Stimulated activated CD4-positive, alpha-beta T cell treated with anti-CD3 and anti-CD28 coated beads, Interleukin-1b, Interleukin-23, amount 100 ng/mL, for 4 hours (primary cell): Measurements from ENCODE around the gene BRI3.

Experiments used
- DNase-seq, 2 donors: peaks; one replicate each; pipeline ENCODE4 v3.0.0-alpha.2; 2020; ENCODE audit warnings: low read depth in 2 of 2

The BRI3 gene

DNA sequence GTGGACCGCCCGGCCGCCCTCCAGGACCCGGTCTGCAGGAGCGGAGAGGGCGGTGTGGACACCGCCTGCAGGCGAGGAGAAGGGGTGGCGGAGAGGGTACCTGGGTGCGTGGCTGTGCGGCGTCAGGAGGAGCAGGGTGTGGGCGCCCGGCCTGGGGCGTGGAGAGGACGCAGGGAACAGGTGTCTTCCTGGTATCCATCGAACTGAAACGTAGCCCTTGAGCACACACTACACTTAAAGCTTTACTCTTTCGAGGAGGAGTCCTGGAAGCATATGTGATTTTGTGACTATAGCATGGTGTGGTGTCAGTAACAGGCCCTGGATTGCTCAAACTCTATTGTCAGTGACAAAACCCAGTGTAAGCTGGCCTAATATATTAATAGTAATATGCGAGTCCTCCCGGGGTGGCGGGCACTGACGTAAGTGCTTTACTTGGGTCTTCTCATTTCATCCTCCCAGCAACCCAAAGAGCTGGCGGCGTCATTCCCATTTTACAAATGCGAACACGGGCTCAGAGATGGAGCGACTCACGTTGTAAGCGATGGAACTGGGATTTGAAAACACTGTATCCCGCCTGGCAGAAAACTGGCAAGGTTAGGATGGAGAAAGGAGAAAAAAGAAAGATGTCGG, 28.9 kb upstream of the BRI3 start:
- no peak for DNase-seq

DNA sequence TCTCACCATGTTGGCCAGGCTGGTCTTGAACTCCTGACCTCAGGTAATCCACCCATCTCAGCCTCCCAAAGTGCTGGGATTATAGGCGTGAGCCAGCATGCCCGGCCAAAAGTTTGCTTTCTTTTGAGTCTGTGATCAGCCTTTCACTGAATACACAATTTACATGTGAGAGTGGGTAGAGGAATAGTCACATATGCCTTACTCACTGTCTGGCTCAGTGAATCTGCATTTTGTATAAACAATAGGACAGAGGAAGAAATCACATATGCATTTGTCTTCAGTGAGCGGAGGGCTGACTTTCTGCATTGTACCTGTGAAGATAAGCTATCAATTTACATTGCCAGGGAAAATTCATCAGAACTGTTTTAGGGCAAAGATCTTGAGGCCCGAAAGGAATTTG, 27.0 kb upstream of the BRI3 start:
- no peak for DNase-seq

DNA sequence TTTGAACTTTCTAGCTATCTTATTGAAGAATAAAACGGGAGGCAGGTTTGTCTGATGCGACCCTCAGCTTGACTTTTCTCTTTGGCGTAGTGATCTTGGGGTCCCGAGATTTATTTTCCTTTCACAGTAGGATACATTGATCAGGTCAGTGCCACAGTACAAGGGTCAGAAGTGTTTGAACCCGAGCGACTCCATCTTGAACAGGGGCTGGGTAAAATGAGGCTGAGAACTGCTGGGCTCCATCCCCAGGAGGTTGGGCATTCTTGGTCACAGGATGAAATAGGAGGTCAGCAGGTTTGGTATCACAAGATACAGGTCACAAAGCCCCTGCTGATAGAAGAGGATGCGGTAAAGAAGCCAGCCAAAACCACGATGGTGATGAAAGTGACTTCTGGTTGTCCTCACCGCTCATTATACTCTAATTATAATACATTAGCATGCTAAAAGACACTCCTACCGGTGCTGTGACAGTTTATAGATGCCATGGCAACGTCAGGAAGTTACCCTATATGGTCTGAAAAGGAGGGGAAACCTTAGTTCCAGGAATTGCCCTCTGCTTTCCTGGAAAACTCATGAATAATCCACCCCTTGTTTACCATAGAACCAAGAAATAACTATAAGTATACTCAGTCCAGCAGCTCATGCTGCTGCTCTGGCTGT, 26.4 kb upstream of the BRI3 start:
- peak in 1 of 2 donors; percentile 12 for DNase-seq

DNA sequence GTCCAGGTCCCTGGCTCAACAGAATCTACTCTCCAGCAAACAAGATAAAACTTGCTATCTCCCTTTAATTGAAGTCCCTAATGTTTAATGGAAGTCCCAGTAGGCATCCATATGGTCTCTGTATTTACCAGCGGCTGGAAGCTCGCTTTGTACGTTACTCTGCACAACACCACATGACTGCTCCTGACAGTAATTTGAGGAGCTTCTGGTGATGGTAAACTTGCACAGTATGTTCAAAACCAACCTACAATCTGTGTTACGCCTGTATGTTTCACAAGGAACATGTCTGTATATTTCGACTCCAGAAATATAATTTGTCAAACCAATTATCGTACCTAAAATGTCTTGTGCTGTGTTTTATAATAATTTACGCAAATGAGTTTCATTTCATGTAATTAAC, 25.1 kb upstream of the BRI3 start:
- DNase-seq = no peak

DNA sequence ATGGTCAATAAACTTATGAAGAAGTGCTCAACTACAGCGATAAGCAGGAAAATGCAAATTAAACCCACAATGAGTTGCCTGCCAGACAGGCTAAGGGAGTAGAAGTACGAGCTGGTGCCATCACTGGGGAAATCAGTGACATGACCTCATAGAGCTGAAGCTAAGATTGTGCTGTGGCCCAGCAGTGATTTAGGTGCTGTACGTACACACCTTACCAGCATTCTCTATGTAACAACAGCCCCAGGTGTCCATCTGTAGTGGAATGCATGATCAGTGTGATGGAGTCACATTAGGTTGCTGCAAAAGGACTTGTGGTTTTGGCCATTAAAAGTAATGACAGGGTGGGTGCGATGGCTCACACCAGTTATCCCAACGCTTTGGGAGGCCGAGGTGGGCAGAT, 23.8 kb upstream of the BRI3 start:
- no peak for DNase-seq

DNA sequence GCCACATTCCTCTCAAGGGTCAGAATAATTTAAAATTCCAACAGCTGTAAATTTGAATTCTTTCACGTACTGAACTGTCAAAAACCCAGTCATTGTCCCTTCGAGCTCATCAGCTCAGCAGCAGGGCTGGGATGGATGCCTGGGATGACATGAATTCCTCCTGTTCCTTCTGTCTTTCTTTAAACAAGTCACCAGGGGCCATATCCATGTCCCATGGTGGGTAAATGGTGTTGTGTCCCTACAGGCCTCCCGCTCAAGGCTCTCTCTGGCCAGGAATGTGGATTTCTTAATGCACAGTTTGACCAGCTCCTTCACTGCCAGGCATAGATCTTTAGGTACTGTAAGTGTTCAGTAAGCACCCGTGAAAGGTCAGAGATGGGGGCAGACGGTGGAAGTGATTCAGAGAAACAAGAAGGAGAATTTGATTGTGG, 15.6 kb upstream of the BRI3 start:
- no peak for DNase-seq

DNA sequence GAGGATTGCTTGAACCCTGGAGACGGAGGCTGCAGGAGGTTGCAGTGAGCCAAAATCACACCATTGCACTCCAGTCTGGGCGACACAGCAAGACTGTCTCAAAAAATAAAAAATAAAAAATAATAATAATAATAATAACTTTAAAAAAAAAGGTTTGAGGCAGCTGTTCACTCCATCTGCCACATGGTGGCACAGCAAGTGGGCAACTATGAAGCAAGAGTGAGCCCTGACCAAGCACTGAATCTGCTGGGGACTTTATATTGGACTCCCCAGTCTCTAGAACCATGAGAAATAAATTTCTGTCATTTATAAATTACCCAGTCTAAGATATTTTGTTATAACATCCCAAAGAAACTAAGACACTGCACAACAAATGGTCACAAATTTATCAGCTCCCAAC, 14.6 kb upstream of the BRI3 start:
- DNase-seq = no peak

DNA sequence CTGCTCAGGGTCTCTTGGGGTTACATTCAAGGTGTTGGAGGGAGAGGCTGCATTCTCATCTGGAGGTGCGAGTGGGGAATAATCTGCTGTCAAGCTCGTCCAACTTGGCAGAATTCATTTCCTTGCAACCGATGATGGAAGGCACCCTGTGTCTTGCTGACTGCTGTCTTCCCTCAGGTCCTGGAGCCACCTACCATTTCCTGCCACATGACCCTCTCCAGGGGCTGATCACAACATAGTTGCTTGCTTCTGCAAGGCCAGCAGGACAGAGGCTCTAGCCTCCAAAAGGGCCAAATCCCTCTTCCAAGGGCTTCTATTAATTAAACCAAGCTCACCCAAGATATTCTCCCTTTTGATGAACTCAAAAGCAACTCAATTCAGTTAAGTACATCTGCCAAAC, 14.2 kb upstream of the BRI3 start:
- no peak for DNase-seq

DNA sequence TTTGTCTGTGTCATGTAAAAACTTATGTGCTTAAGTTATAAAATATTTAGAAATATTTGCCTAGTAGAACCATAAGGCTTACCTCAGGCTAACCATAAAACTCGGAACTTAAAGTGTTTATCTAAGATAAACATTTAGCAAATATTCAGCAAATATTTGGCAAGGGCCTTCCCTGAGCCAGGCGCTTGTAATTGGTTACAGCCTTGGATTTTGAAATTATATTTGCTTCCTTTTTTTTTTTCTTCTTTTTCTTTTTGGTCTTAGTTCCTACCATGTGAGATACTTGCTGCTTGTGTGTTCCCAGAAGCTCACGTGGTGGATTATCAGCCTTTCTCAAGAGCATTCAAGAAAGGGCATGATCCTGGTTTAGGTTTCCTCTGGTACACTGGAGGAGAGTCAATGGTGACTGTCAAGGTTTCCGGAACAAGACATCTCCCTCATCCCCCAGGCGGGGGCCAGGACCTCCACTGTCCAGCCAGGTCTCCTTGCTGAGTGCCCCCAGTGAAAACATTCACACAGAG, 5.2 kb upstream of the BRI3 start:
- DNase-seq = no peak

DNA sequence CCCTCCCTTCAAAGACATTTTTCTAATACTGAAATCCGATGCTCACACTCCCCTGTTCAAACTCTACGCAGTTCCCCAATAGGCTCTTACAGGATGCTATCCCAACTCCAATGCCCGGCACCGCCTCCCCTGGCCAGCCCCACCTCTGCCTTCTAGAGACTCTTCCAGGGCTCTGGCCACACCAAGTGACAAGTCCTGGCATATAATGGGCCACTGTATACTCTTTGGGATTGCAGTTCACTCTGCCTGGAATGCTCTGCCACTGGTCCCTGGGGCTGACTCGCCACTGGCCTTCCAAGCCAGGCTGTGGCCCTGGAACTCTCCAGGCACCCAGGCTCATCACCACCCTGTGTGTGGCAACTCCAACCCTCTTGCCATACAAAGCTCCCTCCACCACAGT, 3.1 kb upstream of the BRI3 start:
- no peak for DNase-seq

DNA sequence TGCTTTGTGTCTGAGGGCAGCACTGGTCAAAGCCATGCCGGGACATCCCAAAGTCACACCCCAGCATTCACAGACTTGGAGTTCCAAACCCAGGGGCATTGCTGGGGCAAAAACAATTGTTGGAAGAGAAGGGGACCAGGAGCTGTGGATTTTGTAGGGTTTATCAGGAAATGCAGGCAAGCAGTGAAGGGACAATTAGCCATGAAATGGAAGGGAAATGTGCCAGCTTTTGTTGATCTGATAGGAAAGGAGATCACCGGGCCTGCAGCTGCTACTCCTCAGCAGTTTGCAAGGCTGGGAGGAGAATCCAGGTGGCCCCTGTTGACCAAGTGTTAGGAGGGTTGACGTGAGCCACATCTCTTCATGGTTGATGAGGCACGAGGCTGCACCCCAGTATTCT, 2.5 kb upstream of the BRI3 start:
- DNase-seq = no peak

DNA sequence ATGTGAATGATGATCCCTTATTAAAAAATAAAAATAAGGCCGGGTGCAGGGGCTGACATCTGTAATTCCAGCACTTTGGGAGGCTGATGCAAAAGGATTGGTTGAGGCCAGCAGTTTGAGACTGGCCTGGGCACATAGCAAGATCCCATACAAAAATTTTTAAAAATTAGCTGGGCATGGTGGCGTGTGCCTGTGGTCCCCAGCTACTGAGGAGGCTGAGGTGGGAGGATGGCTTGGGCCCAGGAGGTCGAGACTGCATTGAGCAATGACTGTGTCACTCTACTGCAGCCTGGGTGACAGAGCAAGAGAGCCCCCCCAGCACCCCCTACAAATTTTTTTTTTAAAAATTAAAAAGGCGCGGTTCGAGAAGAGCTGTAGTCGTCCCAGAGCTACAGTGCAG, 1.2 kb upstream of the BRI3 start:
- no peak for DNase-seq

DNA sequence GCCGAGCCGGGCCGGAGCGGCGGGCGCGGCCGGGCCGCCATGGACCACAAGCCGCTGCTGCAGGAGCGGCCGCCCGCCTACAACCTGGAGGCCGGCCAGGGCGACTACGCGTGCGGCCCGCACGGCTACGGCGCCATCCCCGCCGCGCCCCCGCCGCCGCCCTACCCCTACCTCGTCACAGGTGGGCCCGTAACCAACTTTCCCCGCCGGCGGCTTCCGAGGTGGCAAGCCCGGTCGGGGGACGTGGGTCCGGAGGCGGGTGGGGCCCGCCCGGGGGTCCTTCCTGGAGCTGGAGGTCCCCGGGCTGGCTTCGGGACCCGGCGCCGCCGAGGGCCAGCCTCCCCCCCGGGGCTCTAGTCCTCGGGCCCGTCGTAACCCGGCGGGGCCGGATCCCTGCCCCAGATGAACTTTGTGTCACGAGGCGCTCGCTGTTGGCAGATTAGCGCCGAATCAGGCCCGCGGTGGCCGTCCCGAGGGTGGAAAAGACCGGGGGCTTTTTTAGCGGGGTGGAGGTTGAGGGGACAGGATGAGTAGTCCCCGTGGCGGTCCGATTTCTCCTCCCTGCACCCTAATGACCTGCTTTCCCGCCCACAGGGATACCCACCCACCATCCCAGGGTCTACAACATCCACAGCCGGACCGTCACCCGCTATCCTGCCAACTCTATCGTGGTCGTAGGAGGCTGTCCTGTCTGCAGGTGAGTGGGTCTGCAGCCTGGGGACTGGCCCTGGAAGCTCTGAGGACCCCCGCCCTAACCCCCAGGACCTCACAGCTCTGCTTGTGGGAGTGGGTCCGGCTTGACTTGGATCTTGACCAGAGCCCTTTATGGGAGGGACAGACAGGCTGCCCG, 496 bp downstream of the BRI3 start:
- DNase-seq = peak; percentile 11 to 12

DNA sequence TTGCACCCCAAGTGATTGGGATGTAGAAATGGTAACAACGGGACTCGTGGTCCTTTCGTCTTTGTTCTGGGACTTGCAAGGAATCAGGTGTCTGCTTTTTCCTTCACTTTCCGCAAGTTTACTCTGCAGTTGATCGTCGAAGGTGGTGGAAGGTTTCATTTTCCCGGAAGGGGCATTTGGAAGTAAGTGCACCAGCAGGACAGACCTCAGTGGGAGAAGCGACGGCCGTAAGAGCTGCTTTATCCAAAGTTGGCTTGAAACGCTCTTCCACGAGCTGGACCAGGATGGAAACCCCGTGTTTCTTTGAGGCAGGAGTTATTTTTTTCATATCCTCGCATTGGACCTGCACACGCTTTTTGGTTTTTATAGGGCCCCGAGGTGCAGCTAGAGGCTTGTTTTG, 1.2 kb downstream of the BRI3 start:
- no peak for DNase-seq

DNA sequence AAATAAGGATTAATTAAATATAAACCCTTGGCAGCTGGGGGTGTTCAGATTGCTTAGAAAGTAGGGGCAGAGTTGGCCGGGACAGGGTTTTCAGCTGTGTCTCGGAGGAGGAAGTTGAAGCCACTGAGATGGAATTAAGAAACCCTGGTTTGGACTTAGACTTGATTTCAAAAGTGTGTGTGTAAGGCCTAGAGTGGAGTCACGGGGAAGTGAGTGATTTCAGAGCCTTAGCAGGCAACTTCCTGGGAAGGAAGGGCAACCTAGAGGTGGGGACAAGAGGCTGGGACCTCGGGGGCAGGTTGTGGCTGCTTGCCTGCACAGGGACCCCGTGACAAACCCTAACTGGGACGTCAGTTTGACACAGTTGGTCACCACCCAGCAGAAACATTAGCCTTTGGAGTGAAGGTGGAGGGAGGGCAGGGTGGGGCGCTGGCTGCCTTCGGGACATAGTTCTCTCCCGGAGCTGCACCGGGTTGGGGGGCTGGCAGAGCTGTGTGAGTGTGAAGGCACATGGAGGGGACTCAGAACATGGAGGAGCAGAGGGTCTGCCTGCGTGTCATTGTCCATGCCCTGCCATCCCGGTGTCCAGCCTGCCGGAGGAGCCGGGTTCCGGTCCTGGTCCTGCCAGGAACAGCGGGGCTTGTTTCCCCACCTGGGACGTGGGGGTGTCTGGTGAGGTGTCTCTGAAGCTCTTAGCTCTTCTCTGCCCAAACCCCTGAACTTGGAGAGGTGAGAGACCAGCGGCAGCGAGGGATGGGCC, 1.8 kb downstream of the BRI3 start:
- DNase-seq = no peak

DNA sequence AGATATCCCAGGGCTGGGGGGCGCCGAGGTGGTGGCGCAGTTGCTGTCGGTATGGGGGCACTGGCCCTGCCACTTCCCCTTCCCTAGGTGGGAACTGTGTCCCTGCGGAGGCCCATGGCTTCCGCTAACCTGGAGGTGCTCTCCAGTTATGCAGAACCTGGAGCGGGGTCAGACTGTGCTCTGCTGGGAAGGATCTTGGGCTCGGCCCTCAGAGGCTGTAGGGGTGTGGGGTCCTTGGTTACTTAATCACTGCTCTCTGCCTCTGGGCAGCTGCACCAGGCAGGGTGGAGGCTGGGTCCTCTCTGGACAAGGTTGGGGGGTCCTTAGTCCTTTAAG, 2.4 kb downstream of the BRI3 start:
- DNase-seq = no peak

DNA sequence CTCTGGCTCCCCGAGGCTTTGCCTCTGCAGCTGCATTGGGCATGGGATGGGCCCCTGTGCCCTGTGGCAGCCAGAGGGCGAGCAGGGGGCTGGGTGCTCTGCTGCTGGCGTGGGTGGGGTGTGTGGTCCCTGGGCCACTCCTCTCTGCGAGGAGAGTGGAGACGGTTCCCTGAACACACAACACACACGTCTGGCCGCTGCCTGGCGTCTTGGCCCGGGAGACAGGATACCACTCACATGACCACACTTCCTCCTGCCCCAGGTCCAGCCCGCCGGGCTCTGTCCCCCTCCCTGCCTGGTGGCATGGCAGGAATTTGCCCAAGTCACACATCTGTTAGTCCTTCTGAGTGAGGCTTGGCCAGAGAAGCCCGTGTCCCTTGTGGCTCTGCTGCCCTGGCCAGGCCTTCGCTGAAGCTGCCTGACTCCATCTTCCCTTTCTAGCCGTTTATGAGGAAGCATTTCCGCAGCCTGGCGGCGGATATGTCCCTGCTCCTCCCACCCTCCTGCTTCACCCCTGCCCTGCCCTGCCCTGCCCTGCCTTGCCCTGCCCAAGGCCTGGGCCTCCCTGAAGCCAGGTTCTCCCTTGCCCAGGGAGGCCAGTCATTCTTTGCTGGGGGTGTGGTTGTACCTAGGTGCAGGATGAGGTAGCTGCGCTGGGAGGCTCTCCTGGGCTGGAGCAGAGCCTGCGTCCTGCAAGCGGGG, 3.0 kb downstream of the BRI3 start:
- no peak for DNase-seq

DNA sequence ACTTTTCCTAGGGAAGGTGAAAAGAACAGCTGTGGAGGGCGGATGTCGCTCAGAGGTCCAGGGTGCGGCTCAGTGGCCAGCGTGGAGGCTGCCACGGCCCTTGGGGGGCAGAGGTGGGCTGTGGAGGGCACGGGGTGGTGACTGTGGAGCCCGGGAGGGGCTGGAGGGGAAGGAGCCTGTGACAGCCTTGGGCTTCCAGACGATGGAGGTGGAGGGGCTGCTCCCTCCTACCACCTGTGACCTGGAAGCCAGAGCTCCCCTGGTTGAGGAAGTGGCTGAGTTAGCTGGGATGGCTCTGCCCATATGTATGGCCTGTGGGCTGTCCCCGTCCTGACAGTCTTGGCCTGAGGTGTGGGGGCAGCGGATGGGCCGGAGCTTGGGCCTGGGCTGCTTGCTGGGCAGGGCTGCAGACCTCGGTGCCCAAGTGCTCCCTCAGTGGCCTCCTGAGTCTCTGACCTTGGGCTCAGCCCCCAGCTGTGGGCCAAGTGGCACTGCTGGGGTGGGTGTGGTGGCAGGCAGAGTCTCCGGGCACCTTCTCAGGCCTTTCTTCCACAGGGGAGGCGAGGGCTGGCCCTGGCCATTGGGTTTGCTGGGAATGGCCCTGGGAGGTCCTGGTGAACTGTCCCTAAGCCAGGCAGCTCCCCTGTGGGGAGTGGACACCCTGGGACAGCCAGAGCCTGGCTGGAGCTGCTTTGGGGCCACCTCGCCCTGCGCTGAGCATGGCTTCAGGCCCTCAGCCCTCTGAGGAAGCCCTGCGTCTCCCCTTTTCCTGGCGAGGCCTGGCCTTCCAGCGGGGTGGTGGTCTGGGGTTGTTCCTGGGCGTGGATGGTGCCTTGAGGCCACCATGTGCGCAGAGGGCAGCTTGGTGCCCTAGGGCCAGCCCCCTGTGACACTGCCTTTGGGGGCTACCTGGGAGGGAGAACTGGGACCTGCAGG, 3.9 kb downstream of the BRI3 start:
- no peak for DNase-seq

DNA sequence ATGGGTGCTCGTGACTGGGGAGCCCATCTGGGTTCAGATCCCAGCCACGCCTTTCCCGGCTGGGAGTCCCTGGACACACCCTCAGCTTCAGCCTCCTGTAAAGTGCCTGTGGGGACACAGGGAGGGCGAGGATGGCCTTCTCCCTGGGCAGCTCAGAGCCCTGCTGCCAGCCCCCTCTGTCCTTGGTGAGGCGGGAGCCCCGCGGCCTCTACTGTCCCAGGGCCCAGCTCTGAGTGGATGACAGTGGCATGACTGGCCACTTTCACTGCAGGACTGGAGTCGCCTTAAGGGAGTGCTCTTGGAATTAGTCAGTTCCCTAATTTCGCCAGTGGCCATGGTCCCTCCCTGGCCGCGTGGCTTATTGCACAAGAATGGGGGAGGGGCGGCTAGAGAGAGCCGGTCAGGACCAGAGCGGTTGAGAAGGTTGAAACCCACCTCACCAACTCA, 4.6 kb downstream of the BRI3 start:
- no peak for DNase-seq
